Activated effector memory CD4-positive, alpha-beta T cell treated with anti-CD3 and anti-CD28 coated beads, Interleukin-2, amount 50 U/mL, for 16 hours (primary cell): ENCODE results near the gene FOXA3.

Experiments
- DNase-seq: peaks from one replicate; pipeline ENCODE4 v3.0.0-alpha.2; 2020

Gene FOXA3

GRCh38 chr19:45863840-45864628 lies at the start of gene FOXA3:
Gene FOXA3 (plus strand): TSS chr19:45864326. CDS start chr19:45864457, 131 bp downstream.
- peak; percentile 86 for DNase-seq

GRCh38 chr19:45814851-45815480 lies 49.2 kb upstream of the FOXA3 start, which contains the start of gene RSPH6A:
Gene RSPH6A (minus strand): TSS chr19:45815308. CDS start chr19:45815176, 132 bp downstream.
- DNase-seq: no peak

- DNase-seq: no peak
These were observed 48.5 kb upstream of the FOXA3 start for GRCh38 chr19:45815481-45816216.

DNA sequence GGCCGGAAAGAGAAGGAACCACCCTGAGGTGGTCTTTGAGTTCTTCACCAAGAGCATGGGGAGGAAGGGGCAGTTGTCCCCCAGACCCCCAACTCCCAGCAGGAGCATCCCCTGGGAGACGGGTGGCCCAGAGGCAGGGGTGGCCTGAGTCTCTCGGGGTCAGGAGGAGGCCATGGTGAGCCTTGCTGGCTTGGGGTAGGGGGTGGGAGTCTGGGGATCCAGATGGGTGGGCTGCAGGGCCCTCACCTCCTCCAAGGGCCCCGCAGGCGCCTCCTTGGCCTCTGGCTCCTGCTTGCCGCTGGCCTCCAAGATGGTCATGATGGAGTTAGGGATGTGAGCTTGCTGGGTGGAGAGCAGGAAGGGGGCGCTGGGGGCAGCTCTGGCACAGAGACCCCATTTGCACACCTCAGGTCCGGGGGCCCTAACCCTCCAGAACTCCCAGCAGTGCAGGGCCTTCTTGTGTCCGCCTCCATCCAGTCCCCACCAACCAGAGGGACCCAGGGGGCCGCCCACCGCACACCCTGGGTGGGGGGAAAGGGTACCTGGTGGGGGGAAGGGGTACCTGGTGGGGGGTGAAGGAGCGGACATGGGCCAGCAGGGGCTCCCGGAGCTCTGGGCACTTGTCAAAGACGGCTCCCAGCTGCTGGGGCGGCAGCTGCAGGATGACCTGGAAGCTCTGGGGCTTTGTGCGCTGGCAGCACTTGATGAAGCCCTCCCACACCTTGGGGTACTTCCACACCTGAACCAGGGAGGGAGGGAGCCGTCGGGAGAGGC lies 47.7 kb upstream of the FOXA3 start:
- no peak for DNase-seq

- peak; percentile 99 for DNase-seq
These were observed 47.0 kb upstream of the FOXA3 start for GRCh38 chr19:45817010-45817724.

DNA sequence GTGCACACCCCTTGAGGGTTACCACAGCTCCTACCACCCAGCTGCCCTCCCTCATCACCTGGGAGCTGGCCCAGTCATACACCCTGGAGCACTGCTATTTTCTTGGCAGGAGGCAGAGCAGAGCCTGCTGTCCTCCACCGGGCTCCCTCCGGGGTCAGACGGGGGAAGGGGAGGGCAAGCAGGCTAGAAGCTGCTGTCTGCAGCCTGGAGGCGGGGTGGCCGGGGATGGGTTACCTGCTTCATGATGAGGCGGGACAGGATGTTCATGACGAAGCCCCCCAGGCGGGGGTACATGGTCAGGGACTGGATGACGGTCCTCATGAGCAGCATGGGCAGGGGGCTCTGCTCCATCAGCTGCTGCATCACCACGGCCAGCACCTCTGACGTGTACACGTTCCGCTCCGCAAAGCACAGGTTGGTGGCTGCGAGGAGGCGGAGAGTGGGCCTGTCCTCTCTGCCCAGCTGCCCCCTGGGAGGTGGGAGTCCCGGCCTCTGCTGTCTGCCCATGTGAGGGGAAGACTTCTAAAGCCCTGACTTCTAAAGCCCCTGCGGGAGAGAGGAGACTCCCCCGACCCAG lies 46.3 kb upstream of the FOXA3 start:
- no peak for DNase-seq

- DNase-seq: no peak
These were observed 44.4 kb upstream of the FOXA3 start for GRCh38 chr19:45819769-45820168.

GRCh38 chr19:45820413-45821102 lies 43.6 kb upstream of the FOXA3 start:
- no peak for DNase-seq

DNA sequence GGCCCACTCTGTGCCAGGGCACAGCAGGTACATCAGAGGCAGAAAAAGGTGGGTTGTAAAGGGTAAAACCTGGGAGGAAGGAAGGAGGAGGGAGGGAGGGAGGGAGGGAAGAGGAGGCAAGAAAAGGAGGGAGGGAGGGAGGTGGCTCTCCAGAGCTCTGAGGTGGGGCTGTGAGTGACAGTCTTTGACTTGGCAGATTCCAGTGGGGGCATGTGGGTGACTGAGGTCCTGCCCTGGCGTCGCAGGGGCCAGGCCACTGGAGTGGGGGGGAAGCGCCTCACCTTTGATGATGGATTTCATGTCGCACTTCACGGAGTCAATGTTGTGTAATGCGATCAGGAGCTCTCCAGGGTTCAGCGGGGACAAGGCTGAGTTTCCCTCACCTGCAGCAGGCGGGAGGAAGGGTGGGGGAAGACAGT lies 43.0 kb upstream of the FOXA3 start:
- DNase-seq: no peak

GRCh38 chr19:45821570-45821969 lies 42.6 kb upstream of the FOXA3 start:
- no peak for DNase-seq

- DNase-seq: no peak
These were observed 41.4 kb upstream of the FOXA3 start for GRCh38 chr19:45822716-45823115.

- DNase-seq: no peak
These were observed 40.9 kb upstream of the FOXA3 start for GRCh38 chr19:45823182-45823581.

- DNase-seq: no peak
These were observed 40.1 kb upstream of the FOXA3 start for GRCh38 chr19:45824041-45824471.

- no peak for DNase-seq
These were observed 39.4 kb upstream of the FOXA3 start for GRCh38 chr19:45824531-45825262.

DNA sequence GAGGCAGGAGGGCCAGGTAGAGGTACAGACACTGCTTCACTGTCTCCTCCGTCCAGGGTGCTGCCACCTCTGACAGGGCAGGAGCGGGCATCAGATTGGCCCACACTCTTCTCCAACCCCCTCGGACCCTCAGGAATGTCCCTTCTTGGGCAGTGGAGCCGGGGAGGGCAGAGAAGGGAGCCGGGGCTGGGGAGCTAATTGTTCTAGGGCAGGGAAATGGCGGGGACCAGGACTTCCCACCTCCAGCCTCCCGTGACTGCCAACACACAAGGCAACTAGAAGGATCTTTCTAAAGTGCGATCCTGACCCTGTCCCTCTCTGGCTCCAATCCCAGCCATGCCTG lies 38.9 kb upstream of the FOXA3 start:
- no peak for DNase-seq

- no peak for DNase-seq
These were observed 37.9 kb upstream of the FOXA3 start for GRCh38 chr19:45825917-45826893.

GRCh38 chr19:45826934-45827333 lies 37.2 kb upstream of the FOXA3 start:
- no peak for DNase-seq

- DNase-seq: no peak
These were observed 36.5 kb upstream of the FOXA3 start for GRCh38 chr19:45827459-45828093.

DNA sequence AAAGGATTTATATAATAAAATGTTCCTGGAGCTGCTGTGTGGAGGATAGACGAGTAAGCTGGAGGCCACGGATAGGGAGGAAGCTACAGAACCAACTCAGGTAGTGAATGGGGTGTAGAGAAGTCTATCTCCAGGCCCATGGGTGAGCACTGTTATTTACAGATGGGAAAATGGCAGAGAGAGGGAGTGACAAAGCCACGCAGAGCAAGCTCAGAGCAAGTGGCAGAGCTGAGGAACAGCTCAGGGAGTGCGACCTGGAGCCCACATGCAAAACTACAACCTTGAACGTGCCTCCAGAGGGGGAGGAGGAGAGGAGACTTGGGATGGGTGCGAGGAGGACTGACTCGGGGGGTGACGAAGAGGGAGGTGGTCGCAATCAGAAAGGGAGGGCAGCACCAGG lies 35.6 kb upstream of the FOXA3 start:
- DNase-seq: no peak
